ENCODE measurements around the gene NCAPD3.

The NCAPD3 gene

GRCh38 chr11:134158023-134158422, 65.7 kb downstream of the NCAPD3 start:
- no peak for DNase-seq (ENCODE audit: low spot score)

GRCh38 chr11:134157451-134157850, 66.3 kb downstream of the NCAPD3 start:
- no peak for DNase-seq (ENCODE audit: low spot score)

- no peak for DNase-seq (ENCODE audit: low spot score)
These were observed 67.6 kb downstream of the NCAPD3 start for GRCh38 chr11:134155946-134156865.

GRCh38 chr11:134155456-134155855, 68.3 kb downstream of the NCAPD3 start:
- DNase-seq (ENCODE audit: low spot score): no peak

GRCh38 chr11:134154441-134154840, 69.3 kb downstream of the NCAPD3 start:
- DNase-seq (ENCODE audit: low spot score): no peak

- no peak for DNase-seq (ENCODE audit: low spot score)
These were observed 70.4 kb downstream of the NCAPD3 start for GRCh38 chr11:134153147-134153905.

GRCh38 chr11:134152696-134153095, 71.1 kb downstream of the NCAPD3 start:
- no peak for DNase-seq (ENCODE audit: low spot score)

- DNase-seq (ENCODE audit: low spot score): no peak
These were observed 72.6 kb downstream of the NCAPD3 start for GRCh38 chr11:134151083-134151747.

- no peak for DNase-seq (ENCODE audit: low spot score)
These were observed 73.4 kb downstream of the NCAPD3 start for GRCh38 chr11:134150195-134150903.

GRCh38 chr11:134149371-134149770, 74.4 kb downstream of the NCAPD3 start:
- no peak for DNase-seq (ENCODE audit: low spot score)

GRCh38 chr11:134146598-134146997, 77.2 kb downstream of the NCAPD3 start:
- no peak for DNase-seq (ENCODE audit: low spot score)

- no peak for DNase-seq (ENCODE audit: low spot score)
These were observed 78.1 kb downstream of the NCAPD3 start for GRCh38 chr11:134145715-134146114.

GRCh38 chr11:134144744-134145143, 79.0 kb downstream of the NCAPD3 start:
- DNase-seq (ENCODE audit: low spot score): no peak

GRCh38 chr11:134143801-134144200, 80.0 kb downstream of the NCAPD3 start:
- DNase-seq (ENCODE audit: low spot score): no peak

GRCh38 chr11:134142536-134142935, 81.2 kb downstream of the NCAPD3 start:
- DNase-seq (ENCODE audit: low spot score): no peak

GRCh38 chr11:134140961-134141490, 82.7 kb downstream of the NCAPD3 start:
- no peak for DNase-seq (ENCODE audit: low spot score)

GRCh38 chr11:134139873-134140331, 83.9 kb downstream of the NCAPD3 start:
- DNase-seq (ENCODE audit: low spot score): peak; percentile 50

GRCh38 chr11:134139303-134139872, 84.4 kb downstream of the NCAPD3 start:
- DNase-seq (ENCODE audit: low spot score): no peak

GRCh38 chr11:134138376-134138775, 85.4 kb downstream of the NCAPD3 start:
- DNase-seq (ENCODE audit: low spot score): no peak

- DNase-seq (ENCODE audit: low spot score): no peak
These were observed 89.6 kb downstream of the NCAPD3 start for GRCh38 chr11:134134167-134134566.

- no peak for DNase-seq (ENCODE audit: low spot score)
These were observed 91.0 kb downstream of the NCAPD3 start for GRCh38 chr11:134132808-134133207.

Measured in HuH-7 (cell line).